Naive B cell (primary cell): ENCODE data around the gene UGT1A1. TPM values are rescaled to one million over a fixed set of nuclear protein-coding genes. Genes with fewer than 3 reads are reported as not detected.
"Not testable (repeated sequence)": the region's sequence is repeated elsewhere in the genome, so short reads cannot be mapped to it uniquely, and the experiment has no call there.

Source experiments
- ATAC-seq, 2 donors: fragments of 150-1000 bp; cut with Tn5 transposase; 2 replicates each; pipeline ENCODE4 v1.10.0; 2021; ENCODE audit warnings: low read depth in 2 of 2, mild to moderate bottlenecking in 2 of 2, moderate library complexity in 2 of 2
- DNase-seq: peaks from one replicate; pipeline ENCODE4 v3.0.0; 2022
- H3K27ac Mint-ChIP-seq, 6 donors: one replicate each; pipeline ENCODE4 v1.8.0; 2020 to 2022; ENCODE audit warnings: mild to moderate bottlenecking in 6 of 6, mixed read lengths in 6 of 6, moderate library complexity in 5 of 6, inconsistent platforms in 2 of 6
- H3K27me3 Mint-ChIP-seq, 3 donors: one replicate each; pipeline ENCODE4 v1.8.0; 2021 to 2022; ENCODE audit warnings: mixed read lengths in 3 of 3, mild to moderate bottlenecking in 1 of 3
- H3K36me3 Mint-ChIP-seq, 2 donors: one replicate each; pipeline ENCODE4 v1.8.0; 2020 to 2022; ENCODE audit warnings: mixed read lengths in 2 of 2, inconsistent platforms in 1 of 2, mild to moderate bottlenecking in 1 of 2
- H3K4me1 Mint-ChIP-seq, 3 donors: one replicate each; pipeline ENCODE4 v1.8.0; 2020 to 2022; ENCODE audit warnings: mixed read lengths in 3 of 3, inconsistent platforms in 1 of 3, mild to moderate bottlenecking in 1 of 3, moderate library complexity in 1 of 3
- H3K4me3 Mint-ChIP-seq, 8 donors: one replicate each; pipeline ENCODE4 v1.8.0; 2020 to 2022; ENCODE audit warnings: mild to moderate bottlenecking in 8 of 8, mixed read lengths in 8 of 8, moderate library complexity in 8 of 8, inconsistent platforms in 2 of 8
- H3K9me3 Mint-ChIP-seq, 7 donors: one replicate each; pipeline ENCODE4 v1.8.0; 2020 to 2022; ENCODE audit warnings: mixed read lengths in 7 of 7, mild to moderate bottlenecking in 5 of 7, inconsistent platforms in 2 of 7, moderate library complexity in 1 of 7
- polyA plus RNA-seq, 6 donors: library from polyadenylated mRNA; unstranded; fragments of 300-500 nt; fragmentation: Illumina TruSeq; gene quantifications; one replicate each; pipeline ENCODE4 v1.2.3, GENCODE V29; 2021; ENCODE audit warnings: low read depth in 6 of 6

The UGT1A1 gene
- polyA plus RNA-seq, result not detected

GRCh38 chr2:233760043-233760442, at the start of gene UGT1A1:
TSS of gene UGT1A1 (plus strand) at chr2:233760270. CDS start at chr2:233760288, 18 bp downstream.
- no peaks in the 10 kb centered on the region for H3K4me1 Mint-ChIP-seq
- no peaks in the 10 kb centered on the region for H3K36me3 Mint-ChIP-seq
- H3K4me3 Mint-ChIP-seq, result peak within 1 kb of the TSS in 1 of 8 donors; percentile 60
- ATAC-seq (no peak), DNase-seq (no peak)
- H3K27me3 Mint-ChIP-seq, result peaks cover 20 to 36% (median 25%) of the 10 kb centered on the region in 3 donors
- peaks cover 0 to 4% (median 0%) of the 10 kb centered on the region in 7 donors for H3K9me3 Mint-ChIP-seq
- H3K27ac Mint-ChIP-seq, result peak within 1 kb of the TSS in 1 of 6 donors; percentile 48

- Mint-ChIP-seq H3K4me3 (no peak overlapping the region), H3K9me3 (no peaks in the 10 kb centered on the region), H3K27me3 (peaks cover 16 to 25% (median 21%) of the 10 kb centered on the region in 3 donors), H3K4me1 (peaks cover 5 to 7% (median 6%) of the 10 kb centered on the region in 3 donors), H3K27ac (peak overlapping the region in 1 of 6 donors; percentile 83), H3K36me3 (no peaks in the 10 kb centered on the region)
- ATAC-seq (peak; percentile 67 to 75), DNase-seq (peak; percentile 49)
These were observed 48.6 kb upstream of the UGT1A1 start for GRCh38 chr2:233711312-233712008.

GRCh38 chr2:233712611-233713261, 47.3 kb upstream of the UGT1A1 start, which contains the start of gene UGT1A5:
TSS of gene UGT1A5 (plus strand) at chr2:233712907. CDS start at chr2:233712992, 85 bp downstream.
- Mint-ChIP-seq H3K9me3 (no peaks in the 10 kb centered on the region), H3K36me3 (no peaks in the 10 kb centered on the region), H3K4me1 (peaks cover 5 to 7% (median 6%) of the 10 kb centered on the region in 3 donors), H3K27me3 (peaks cover 21 to 29% (median 28%) of the 10 kb centered on the region in 3 donors), H3K4me3 (no peak within 1 kb of the TSS), H3K27ac (peak within 1 kb of the TSS in 1 of 6 donors; percentile 83)
- no peak for DNase-seq
- ATAC-seq, result no peak

GRCh38 chr2:233713262-233713615, 46.8 kb upstream of the UGT1A1 start:
- Mint-ChIP-seq H3K27me3 (peaks cover 26 to 33% (median 32%) of the 10 kb centered on the region in 3 donors), H3K27ac (no peak overlapping the region), H3K9me3 (peaks cover 0 to under 1% (median 0%) of the 10 kb centered on the region in 7 donors), H3K4me1 (peaks cover 5 to 7% (median 6%) of the 10 kb centered on the region in 3 donors), H3K36me3 (no peaks in the 10 kb centered on the region), H3K4me3 (no peak overlapping the region)
- DNase-seq, result no peak
- no peak for ATAC-seq

DNA sequence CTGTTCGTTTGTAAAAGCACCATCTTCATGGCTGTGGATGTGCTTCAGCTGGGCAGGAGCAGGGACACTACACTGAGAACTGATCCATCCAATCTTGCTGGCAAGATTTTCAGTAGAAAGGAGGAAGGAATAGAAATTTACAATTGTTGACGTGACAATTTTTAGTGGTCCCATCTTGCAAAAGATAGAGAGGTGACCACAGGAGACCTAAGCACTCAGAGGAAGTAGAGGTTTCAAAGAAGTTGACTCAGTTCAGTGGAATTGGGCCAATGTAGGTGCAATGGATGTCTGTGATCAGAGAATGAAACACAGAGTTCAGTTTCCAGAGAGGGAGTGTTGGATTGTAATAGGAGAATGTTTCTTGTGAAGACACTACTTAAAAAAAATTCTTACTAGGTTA, 45.9 kb upstream of the UGT1A1 start:
- DNase-seq (no peak), ATAC-seq (no peak)
- peaks cover 0 to 2% (median 0%) of the 10 kb centered on the region in 7 donors for H3K9me3 Mint-ChIP-seq
- peaks cover 5 to 7% (median 6%) of the 10 kb centered on the region in 3 donors for H3K4me1 Mint-ChIP-seq
- H3K27ac Mint-ChIP-seq, result no peak overlapping the region
- H3K4me3 Mint-ChIP-seq, result no peak overlapping the region
- no peaks in the 10 kb centered on the region for H3K36me3 Mint-ChIP-seq
- peaks cover 30 to 42% (median 39%) of the 10 kb centered on the region in 3 donors for H3K27me3 Mint-ChIP-seq

- no peaks in the 10 kb centered on the region for H3K36me3 Mint-ChIP-seq
- ATAC-seq, result no peak
- no peak within 1 kb of the TSS for H3K27ac Mint-ChIP-seq
- H3K4me3 Mint-ChIP-seq, result peak within 1 kb of the TSS in 1 of 8 donors; percentile 25
- DNase-seq, result no peak
- no peaks in the 10 kb centered on the region for H3K4me1 Mint-ChIP-seq
- peaks cover 32 to 54% (median 40%) of the 10 kb centered on the region in 3 donors for H3K27me3 Mint-ChIP-seq
- H3K9me3 Mint-ChIP-seq, result peaks cover 0 to 2% (median 0%) of the 10 kb centered on the region in 7 donors
These were observed 41.5 kb upstream of the UGT1A1 start, which contains the start of gene UGT1A4 for GRCh38 chr2:233718552-233718951. TSS of gene UGT1A4 (plus strand) at chr2:233718736. CDS start at chr2:233718821, 85 bp downstream.

DNA sequence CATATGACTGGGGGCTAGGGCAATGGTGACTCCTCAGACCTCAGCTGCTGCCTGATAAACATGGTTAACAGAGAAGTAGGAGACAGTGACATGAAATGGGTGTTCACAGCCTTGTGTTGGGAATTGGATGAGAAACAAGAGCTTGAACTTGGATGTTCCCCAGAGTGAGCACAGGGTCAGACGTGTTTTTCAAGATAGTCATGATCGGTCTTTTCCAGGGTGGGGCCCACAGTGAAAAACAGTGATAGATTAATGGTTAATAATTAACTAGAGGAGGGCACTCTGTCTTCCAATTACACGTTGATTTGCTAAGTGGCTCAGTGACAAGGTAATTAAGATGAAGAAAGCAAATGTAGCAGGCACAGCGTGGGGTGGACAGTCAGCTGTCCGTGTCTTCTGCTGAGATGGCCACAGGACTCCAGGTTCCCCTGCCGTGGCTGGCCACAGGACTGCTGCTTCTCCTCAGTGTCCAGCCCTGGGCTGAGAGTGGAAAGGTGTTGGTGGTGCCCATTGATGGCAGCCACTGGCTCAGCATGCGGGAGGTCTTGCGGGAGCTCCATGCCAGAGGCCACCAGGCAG, 31.3 kb upstream of the UGT1A1 start, which contains the start of gene UGT1A3:
Gene UGT1A3 (plus strand): TSS at position 320 of the 579 bp plus-strand sequence. CDS start 85 bp downstream, at position 405.
- DNase-seq (no peak), ATAC-seq (no peak)
- Mint-ChIP-seq H3K36me3 (peaks cover 0 to 5% of the 10 kb centered on the region in 2 donors), H3K4me3 (no peak within 1 kb of the TSS), H3K9me3 (peaks cover 0 to 6% (median 0%) of the 10 kb centered on the region in 7 donors), H3K4me1 (peaks cover 0 to 5% (median 0%) of the 10 kb centered on the region in 3 donors), H3K27me3 (peaks cover 19 to 43% (median 34%) of the 10 kb centered on the region in 3 donors), H3K27ac (peak within 1 kb of the TSS in 1 of 6 donors; percentile 39)

- not testable (repeated sequence) for H3K4me3 Mint-ChIP-seq, H3K9me3 Mint-ChIP-seq, H3K27ac Mint-ChIP-seq, H3K4me1 Mint-ChIP-seq, DNase-seq, ATAC-seq
- H3K27me3 Mint-ChIP-seq, result peaks cover 30 to 57% (median 51%) of the 10 kb centered on the region in 3 donors
- H3K36me3 Mint-ChIP-seq, result peaks cover 5 to 25% of the 10 kb centered on the region in 2 donors
These were observed 23.0 kb upstream of the UGT1A1 start for GRCh38 chr2:233736868-233737653.

- Mint-ChIP-seq H3K9me3 (peaks cover 0 to 5% (median 0%) of the 10 kb centered on the region in 7 donors), H3K36me3 (peaks cover 5 to 25% of the 10 kb centered on the region in 2 donors), H3K4me3 (no peak overlapping the region), H3K27ac (no peak overlapping the region), H3K27me3 (peaks cover 40 to 44% (median 43%) of the 10 kb centered on the region in 3 donors), H3K4me1 (no peaks in the 10 kb centered on the region)
- no peak for ATAC-seq
- no peak for DNase-seq
These were observed 19.2 kb upstream of the UGT1A1 start for GRCh38 chr2:233740870-233741269.

DNA sequence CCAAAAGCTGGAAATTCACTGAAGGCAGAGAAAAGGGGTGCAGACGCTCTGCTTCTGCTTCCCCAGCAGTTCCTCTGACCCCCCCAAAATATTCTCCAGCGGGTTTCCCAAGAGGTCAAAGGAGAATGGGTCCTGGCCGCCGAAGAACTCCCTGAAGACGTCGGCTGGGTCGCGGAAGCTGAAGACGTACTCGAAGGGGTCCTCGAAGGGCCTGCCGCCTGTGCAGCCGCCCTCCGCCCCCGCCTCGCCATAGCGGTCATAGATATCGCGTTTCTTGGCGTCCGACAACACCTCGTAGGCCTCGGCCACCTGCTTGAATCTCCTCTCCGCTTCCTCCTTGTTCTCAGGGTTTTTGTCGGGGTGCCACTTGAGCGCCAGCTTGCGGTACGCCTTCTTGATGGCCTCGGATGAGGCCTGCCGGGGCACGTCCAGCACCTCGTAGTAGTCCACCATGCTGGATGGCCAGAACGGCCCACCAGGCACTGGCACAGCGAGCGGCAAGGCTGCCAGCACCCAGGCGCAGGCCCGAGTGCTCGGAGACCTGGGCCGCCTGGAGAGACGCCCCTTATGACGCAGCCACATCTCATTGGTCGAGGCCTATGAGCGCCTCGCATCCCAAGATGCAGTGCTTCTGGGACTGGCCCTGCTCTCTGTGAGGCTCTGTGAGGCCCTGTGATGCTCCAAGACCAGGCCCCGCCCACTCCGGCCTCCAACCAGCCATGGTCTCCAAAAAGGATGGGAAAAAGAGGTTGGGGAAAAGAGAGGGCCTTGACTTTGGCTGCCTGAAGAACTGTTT, 16.4 kb upstream of the UGT1A1 start:
- Mint-ChIP-seq H3K27me3 (peaks cover 42 to 48% (median 42%) of the 10 kb centered on the region in 3 donors), H3K36me3 (peaks cover 5 to 11% of the 10 kb centered on the region in 2 donors)
- ATAC-seq, result no peak

GRCh38 chr2:233745073-233745755, 14.9 kb upstream of the UGT1A1 start:
- H3K9me3 Mint-ChIP-seq, result peaks cover 6 to 18% (median 11%) of the 10 kb centered on the region in 7 donors
- H3K36me3 Mint-ChIP-seq, result peaks cover 12 to 13% of the 10 kb centered on the region in 2 donors
- H3K4me3 Mint-ChIP-seq, result no peak overlapping the region
- DNase-seq (no peak), ATAC-seq (no peak)
- no peaks in the 10 kb centered on the region for H3K4me1 Mint-ChIP-seq
- peaks cover 37 to 50% (median 40%) of the 10 kb centered on the region in 3 donors for H3K27me3 Mint-ChIP-seq
- no peak overlapping the region for H3K27ac Mint-ChIP-seq

More for the DNA sequence above, 16.4 kb upstream of the UGT1A1 start:
- no peak for DNase-seq
- Mint-ChIP-seq H3K27ac (no peak overlapping the region), H3K4me1 (no peaks in the 10 kb centered on the region), H3K4me3 (peak overlapping the region in 1 of 8 donors; percentile 25), H3K9me3 (peaks cover 0 to 7% (median 4%) of the 10 kb centered on the region in 7 donors)
